GM10266 (cell line): ENCODE measurements around the gene LRWD1.
"Not testable (repeated sequence)": the region's sequence is repeated elsewhere in the genome, so short reads cannot be mapped to it uniquely, and the experiment has no call there.

Source experiments
- DNase-seq: peaks from one replicate; pipeline ENCODE4 v3.0.0; 2012; ENCODE audit errors: extremely low spot score
- CTCF ChIP-seq: IDR thresholded peaks from 2 replicates; pipeline ENCODE4 v1.5.1; 2012; ENCODE audit warnings: mild to moderate bottlenecking, low read depth; ENCODE audit not compliant: control insufficient read depth, insufficient read depth; ENCODE audit errors: missing control alignments

Gene LRWD1

GRCh38 chr7:102451371-102452054 lies 13.3 kb upstream of the LRWD1 start:
- DNase-seq: no peak

DNA sequence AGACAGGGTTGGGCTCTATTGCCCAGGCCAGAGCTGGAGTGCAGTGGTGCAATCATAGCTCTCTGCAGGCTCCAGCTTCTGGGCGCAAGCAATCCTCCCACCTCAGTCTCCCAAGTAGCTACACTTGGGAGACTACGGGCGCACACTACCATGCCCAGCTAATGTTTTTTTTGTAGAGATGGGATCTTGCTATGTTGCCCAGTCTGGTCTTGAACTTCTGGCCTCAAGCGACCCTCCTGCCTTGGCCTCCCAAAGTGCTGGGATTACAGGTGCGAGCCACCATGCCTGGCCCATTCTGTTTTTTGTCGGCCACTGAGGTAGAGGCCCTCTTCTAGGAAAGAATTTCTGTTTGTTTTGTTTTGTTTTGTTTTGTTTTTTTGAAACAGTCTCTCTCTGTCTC lies 12.3 kb upstream of the LRWD1 start:
- TF ChIP-seq CTCF: no peak
- no peak for DNase-seq

More at GRCh38 chr7:102451371-102452054, 13.3 kb upstream of the LRWD1 start:
- no peak for TF ChIP-seq CTCF

- DNase-seq: no peak
- TF ChIP-seq CTCF: no peak
Measured at GRCh38 chr7:102453319-102453718, 11.5 kb upstream of the LRWD1 start.

DNA sequence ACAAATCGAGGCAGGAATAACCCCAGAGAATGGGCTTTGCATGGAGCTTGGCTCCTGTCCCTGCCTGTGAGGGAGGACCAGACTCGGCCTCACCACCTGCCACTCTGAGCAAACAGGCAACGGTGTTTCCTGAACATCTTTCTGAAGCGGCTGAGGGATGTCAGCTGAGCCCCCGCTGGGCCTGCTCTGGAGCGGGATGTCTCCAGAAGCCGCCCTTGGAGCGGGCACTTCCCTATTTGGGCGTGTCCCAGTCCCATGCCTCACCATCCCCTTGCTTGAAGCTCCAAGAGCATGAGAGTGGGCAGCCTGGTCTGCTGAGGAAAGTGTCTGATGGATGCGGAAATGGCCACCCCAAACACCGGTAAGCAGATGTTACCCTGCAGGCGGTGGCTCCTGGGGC lies 10.3 kb upstream of the LRWD1 start:
- DNase-seq: no peak

DNA sequence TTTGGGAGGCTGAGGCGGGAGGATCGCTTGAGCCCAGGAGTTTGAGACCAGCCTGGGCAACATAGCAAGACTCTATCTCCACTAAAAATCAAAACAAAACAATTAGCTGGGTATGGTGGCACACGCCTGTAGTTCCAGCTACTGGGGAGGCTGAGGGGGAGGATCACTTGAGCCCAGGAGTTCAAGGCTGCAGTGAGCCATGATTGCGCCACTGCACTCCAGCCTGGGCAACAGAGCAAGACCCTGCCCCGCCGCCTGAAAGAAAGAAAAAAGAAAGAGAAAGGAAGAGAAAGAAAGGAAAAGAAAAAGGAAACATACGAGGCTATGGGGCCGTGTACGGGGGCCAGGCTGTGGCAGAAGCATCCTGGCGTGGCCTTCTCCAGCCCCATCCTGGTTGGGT lies 9.9 kb upstream of the LRWD1 start:
- DNase-seq: not testable (repeated sequence)

More for the DNA sequence above, 10.3 kb upstream of the LRWD1 start:
- no peak for TF ChIP-seq CTCF

DNA sequence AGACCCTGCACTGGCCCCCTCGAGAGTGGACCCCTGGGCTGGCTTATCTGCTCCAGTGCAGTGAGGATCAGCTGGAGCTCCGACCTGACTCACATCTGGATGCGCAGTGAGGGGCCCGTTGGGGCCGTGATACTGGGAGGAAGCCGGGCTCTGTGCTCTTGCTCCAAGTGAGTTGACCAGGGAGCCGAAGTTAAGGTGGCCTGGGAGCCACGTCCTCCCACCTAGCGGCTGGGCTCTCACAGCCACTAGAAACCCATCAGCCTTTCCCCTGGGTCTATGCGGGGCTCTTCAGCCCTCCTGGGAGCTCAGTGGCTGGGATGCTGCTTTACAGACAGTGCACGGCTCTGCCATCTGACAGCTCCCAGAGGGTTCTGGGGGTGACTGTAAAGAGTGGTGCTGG lies 9.2 kb upstream of the LRWD1 start:
- no peak for TF ChIP-seq CTCF
- DNase-seq: no peak

GRCh38 chr7:102456327-102456726 lies 8.5 kb upstream of the LRWD1 start:
- no peak for DNase-seq
- no peak for TF ChIP-seq CTCF
